ENCODE results near the gene C1orf122. TPM values are rescaled to one million over a fixed set of nuclear protein-coding genes. Genes with fewer than 3 reads are reported as not detected.

The C1orf122 gene
- polyA plus RNA-seq, 2 of the 4 experiments (the other 2 are of a cell fraction) = 21.3 to 29.1 TPM

GRCh38 chr1:37764414-37764825 is 43.2 kb upstream of the C1orf122 start:
- CTCF ChIA-PET = interaction anchor here (1.2 kb wide), 1 partner anchor 24 kb away, joined by 3 read pairs; no protein-coding TSS in a partner anchor
- H3K9me3 ChIP-seq = no peaks in the 10 kb centered on the region
- no peak for DNase-seq (ENCODE audit: low read depth in 1 of 2, low spot score in 1 of 2)
- WGBS (ENCODE audit: missing lambda C conversion rate) = 35% methylated on average over 19 of the region's 29 CpGs
- no peak overlapping the region for H3K4me3 ChIP-seq
- H3K27ac ChIP-seq = no peak overlapping the region
- TF ChIP-seq EHMT2 (IDR thresholded peaks at IDR 0.05; ENCODE audit: low read depth) (peak; percentile 96), ATOH8 (CRISPR knock-in tag; IDR thresholded peaks at IDR 0.05; ENCODE audit: low read depth) (0 out of 2 replicates have a peak, but pooled peaks have one; percentile 40), REST (IDR thresholded peaks at IDR 0.05) (peak; percentile 98), RAD21 (conservative IDR thresholded peaks at IDR 0.05 in 1 of 2, IDR thresholded peaks at IDR 0.05 in 1 of 2) (no peak), FOXS1 (CRISPR knock-in tag; IDR thresholded peaks at IDR 0.05) (0 out of 2 replicates have a peak, but pooled peaks have one; percentile 52)
- no peak overlapping the region for H3K4me2 ChIP-seq
- no peak for FAIRE-seq
- POLR2A ChIA-PET = no interaction called here
- no peaks in the 10 kb centered on the region for H3K4me1 ChIP-seq
- ATAC-seq = peak; percentile 68 to 76; a peak in 5 of 6 replicates

GRCh38 chr1:37764888-37765441 is 42.6 kb upstream of the C1orf122 start, which contains the start of gene EPHA10:
Gene EPHA10 (minus strand): TSS chr1:37765120. CDS start chr1:37765066, 54 bp downstream.
- TF ChIP-seq RARB (CRISPR knock-in tag; IDR thresholded peaks at IDR 0.05) (no peak), RAD21 (conservative IDR thresholded peaks at IDR 0.05 in 1 of 2, IDR thresholded peaks at IDR 0.05 in 1 of 2) (no peak), KDM5A (IDR thresholded peaks at IDR 0.05) (no peak)
- POLR2A ChIA-PET = interaction anchor here (1.8 kb wide), 1 partner anchor 43 kb away, joined by 9 read pairs; the partner anchor contains the start of genes C1orf122 and YRDC
- Histone ChIP-seq H3K4me1 (no peaks in the 10 kb centered on the region), H3K9me3 (no peaks in the 10 kb centered on the region), H3K27ac (no peak within 1 kb of the TSS), H3K4me2 (peak within 1 kb of the TSS; percentile 94), H3K4me3 (peak within 1 kb of the TSS; percentile 38)
- CTCF ChIA-PET = interaction anchor here (1.0 to 1.7 kb wide), 3 partner anchors 10 to 24 kb away, joined by 3 read pairs; no protein-coding TSS in a partner anchor
- DNase-seq (ENCODE audit: low read depth in 1 of 2, low spot score in 1 of 2) = no peak
- ATAC-seq = peak in 1 of 2 experiments; percentile 48; a peak in 3 of 6 replicates
- no peak for FAIRE-seq
- WGBS (ENCODE audit: missing lambda C conversion rate) = 29% methylated on average over 12 of the region's 33 CpGs

GRCh38 chr1:37765916-37766664 is 41.5 kb upstream of the C1orf122 start:
- FAIRE-seq (no peak), DNase-seq (ENCODE audit: low read depth in 1 of 2, low spot score in 1 of 2) (peak in 1 of 2 experiments; percentile 22), ATAC-seq (peak; percentile 22 to 67; a peak in 3 of 6 replicates)
- CTCF ChIA-PET = interaction anchor here (0.6 to 1.7 kb wide), 3 partner anchors 11 to 77 kb away, joined by 3 to 4 read pairs (median 3); no protein-coding TSS in a partner anchor
- Histone ChIP-seq H3K27ac (no peak overlapping the region), H3K4me3 (peak overlapping the region; percentile 38), H3K4me2 (peak overlapping the region; percentile 94), H3K9me3 (no peaks in the 10 kb centered on the region), H3K4me1 (no peaks in the 10 kb centered on the region)
- WGBS (ENCODE audit: missing lambda C conversion rate) = 4% methylated on average over 16 of the region's 27 CpGs
- no peak for TF ChIP-seq CEBPB (IDR thresholded peaks at IDR 0.05)
- no peak for TF ChIP-seq PBX3 (IDR thresholded peaks at IDR 0.05)
- peak in 1 of 2 experiments; percentile 31; a peak in 2 of 5 replicates for TF ChIP-seq RAD21 (conservative IDR thresholded peaks at IDR 0.05 in 1 of 2, IDR thresholded peaks at IDR 0.05 in 1 of 2)
- no peak for TF ChIP-seq MYC (IDR thresholded peaks at IDR 0.05; ENCODE audit: borderline replicate concordance, low read length)
- no peak for TF ChIP-seq EP300 (IDR thresholded peaks at IDR 0.05)
- no peak for TF ChIP-seq JUNB (IDR thresholded peaks at IDR 0.05)
- TF ChIP-seq ZFP36 (IDR thresholded peaks at IDR 0.05; ENCODE audit: borderline replicate concordance, partially characterized antibody) = no peak
- TF ChIP-seq HOXB13 (CRISPR knock-in tag; IDR thresholded peaks at IDR 0.05; ENCODE audit: low read depth) = no peak
- 0 out of 3 replicates have a peak, but pooled peaks have one; percentile 13 for TF ChIP-seq CTCF (IDR thresholded peaks at IDR 0.05)
- no peak for TF ChIP-seq PHF8 (IDR thresholded peaks at IDR 0.05; ENCODE audit: borderline replicate concordance, low read depth)
- TF ChIP-seq CBX2 (IDR thresholded peaks at IDR 0.05; ENCODE audit: borderline replicate concordance, low read depth) = no peak
- TF ChIP-seq RCOR1 (IDR thresholded peaks at IDR 0.05; ENCODE audit: low read depth, low read length) = no peak
- POLR2A ChIA-PET = interaction anchor here (1.8 kb wide), 1 partner anchor 42 kb away, joined by 9 read pairs; the partner anchor contains the start of genes C1orf122 and YRDC

All from A549 (cell line).